SH-SY5Y (cell line): ENCODE data around the gene CUL1.

Experiments
- GATA2 ChIP-seq: IDR thresholded peaks from 2 replicates; pipeline ENCODE4 v1.6.1; 2011; ENCODE audit warnings: mild to moderate bottlenecking, low read depth, low read length
- GATA3 ChIP-seq: IDR thresholded peaks from 2 replicates; pipeline ENCODE4 v1.6.1; 2011; ENCODE audit warnings: low read depth, mild to moderate bottlenecking, low read length, moderate library complexity

GRCh38 chr7:148686312-148686937 lies 12.3 kb upstream of the CUL1 start:
- TF ChIP-seq GATA2 (no peak), GATA3 (no peak)
